GM23338 (cell line): ENCODE results near the gene MESD. TPM values are rescaled to one million over a fixed set of nuclear protein-coding genes. Genes with fewer than 3 reads are reported as not detected.

ENCODE experiments used
- ATAC-seq: fragments of 200-7000 bp; cut with Tn5 transposase; 3 replicates; pipeline ENCODE4 v1.9.1; 2020
- DNase-seq: peaks from one replicate; pipeline ENCODE4 v3.0.0-alpha.2; 2015; ENCODE audit warnings: low spot score
- H2AFZ ChIP-seq: fragments of 200-600 bp; sonication (generic); 2 replicates; pipeline ENCODE4 v1.8.0; 2016; ENCODE audit warnings: antibody characterized with exemption, mild to moderate bottlenecking, moderate library complexity
- H3F3A ChIP-seq: fragments of 200-600 bp; sonication (generic); replicated peaks from 2 replicates; pipeline ENCODE4 v1.8.0; 2017; ENCODE audit warnings: antibody characterized with exemption, mixed run types, low read depth
- H3K27ac ChIP-seq: fragments of 200-600 bp; sonication (generic); 2 replicates; pipeline ENCODE4 v1.6.1; 2016; ENCODE audit warnings: low read depth
- H3K27me3 ChIP-seq: fragments of 200-600 bp; sonication (generic); 2 replicates; pipeline ENCODE4 v1.8.0; 2016; ENCODE audit warnings: mild to moderate bottlenecking, mixed run types, moderate library complexity; ENCODE audit not compliant: insufficient read depth
- H3K36me3 ChIP-seq: fragments of 200-600 bp; sonication (generic); 2 replicates; pipeline ENCODE4 v1.8.0; 2016; ENCODE audit warnings: mild to moderate bottlenecking; ENCODE audit not compliant: insufficient read depth
- H3K4me1 ChIP-seq: fragments of 200-600 bp; sonication (generic); 2 replicates; pipeline ENCODE4 v1.8.0; 2016; ENCODE audit warnings: mild to moderate bottlenecking, moderate library complexity; ENCODE audit not compliant: insufficient read depth
- H3K4me2 ChIP-seq: fragments of 200-600 bp; sonication (generic); 2 replicates; pipeline ENCODE4 v1.7.1; 2017; ENCODE audit warnings: mixed run types
- H3K4me3 ChIP-seq: fragments of 200-600 bp; sonication (generic); 2 replicates; pipeline ENCODE4 v1.6.1; 2016; ENCODE audit warnings: mixed run types
- H3K79me2 ChIP-seq: fragments of 200-600 bp; sonication (generic); replicated peaks from 2 replicates; pipeline ENCODE4 v1.8.0; 2017; ENCODE audit warnings: mild to moderate bottlenecking; ENCODE audit not compliant: insufficient read depth
- H3K9me2 ChIP-seq: fragments of 200-600 bp; sonication (generic); 2 replicates; pipeline ENCODE4 v1.8.0; 2017; ENCODE audit not compliant: insufficient read depth
- H4K20me1 ChIP-seq: fragments of 200-600 bp; sonication (generic); replicated peaks from 2 replicates; pipeline ENCODE4 v1.8.0; 2017; ENCODE audit warnings: mild to moderate bottlenecking; ENCODE audit not compliant: insufficient read depth
- H3K27ac Mint-ChIP-seq: 2 replicates; pipeline ENCODE4 v1.8.0; 2020; ENCODE audit warnings: inconsistent platforms, mild to moderate bottlenecking, moderate library complexity, mixed read lengths
- H3K27me3 Mint-ChIP-seq: 3 replicates; pipeline ENCODE4 v1.8.0; 2022; ENCODE audit warnings: low read depth, mild to moderate bottlenecking, moderate library complexity, mixed read lengths, inconsistent platforms; ENCODE audit not compliant: insufficient read depth, poor library complexity
- H3K36me3 Mint-ChIP-seq: 3 replicates; pipeline ENCODE4 v1.8.0; 2021; ENCODE audit warnings: low read depth, mild to moderate bottlenecking, inconsistent platforms, moderate library complexity, mixed read lengths
- H3K4me1 Mint-ChIP-seq: 3 replicates; pipeline ENCODE4 v1.8.0; 2020; ENCODE audit warnings: mild to moderate bottlenecking, inconsistent platforms, mixed read lengths
- H3K4me3 Mint-ChIP-seq: 3 replicates; pipeline ENCODE4 v1.8.0; 2021; ENCODE audit warnings: moderate library complexity, mild to moderate bottlenecking, inconsistent platforms, mixed read lengths
- H3K9me3 Mint-ChIP-seq: 3 replicates; pipeline ENCODE4 v1.8.0; 2020; ENCODE audit warnings: moderate library complexity, mild to moderate bottlenecking, inconsistent platforms, mixed read lengths
- CREB1 ChIP-seq: fragments of 250-450 bp; sonication (Bioruptor Pico); IDR thresholded peaks from 2 replicates; pipeline ENCODE4 v1.5.0; 2020; ENCODE audit warnings: low read depth, mild to moderate bottlenecking, moderate library complexity
- EZH2 ChIP-seq: fragments of 200-600 bp; sonication (generic); IDR thresholded peaks from one replicate; pipeline ENCODE4 v1.8.0; 2017; ENCODE audit warnings: antibody characterized with exemption, mild to moderate bottlenecking, low read depth; ENCODE audit not compliant: unreplicated experiment
- EZH2phosphoT487 ChIP-seq: fragments of 200-600 bp; sonication (generic); IDR thresholded peaks from one replicate; pipeline ENCODE4 v1.8.1; 2018; ENCODE audit warnings: antibody characterized with exemption; ENCODE audit not compliant: unreplicated experiment
- JUNB ChIP-seq: IDR thresholded peaks from one replicate; pipeline ENCODE4 v1.6.1; 2016; ENCODE audit warnings: antibody characterized with exemption; ENCODE audit not compliant: unreplicated experiment
- NANOG ChIP-seq: IDR thresholded peaks from 2 replicates; pipeline ENCODE4 v1.6.1; 2016; ENCODE audit warnings: antibody characterized with exemption, borderline replicate concordance
- POLR2AphosphoS5 ChIP-seq: IDR thresholded peaks from 2 replicates; pipeline ENCODE4 v1.6.1; 2016; ENCODE audit warnings: antibody characterized with exemption, low read depth
- STAT1 ChIP-seq: IDR thresholded peaks from one replicate; pipeline ENCODE4 v1.6.1; 2016; ENCODE audit warnings: antibody characterized with exemption; ENCODE audit not compliant: unreplicated experiment
- ZNF114 ChIP-seq: fragments of 250-450 bp; sonication (Bioruptor Pico); IDR thresholded peaks from 2 replicates; pipeline ENCODE4 v1.5.0; 2020; ENCODE audit warnings: mild to moderate bottlenecking, moderate library complexity
- ZNF331 ChIP-seq: fragments of 250-450 bp; sonication (Bioruptor Pico); IDR thresholded peaks from 2 replicates; pipeline ENCODE4 v1.5.0; 2020; ENCODE audit warnings: low read depth, mild to moderate bottlenecking, moderate library complexity
- polyA plus RNA-seq: library from polyadenylated mRNA; unstranded; fragments of >200 nt; fragmentation: Nextera tagmentation; extraction: Ambion mirVana; gene quantifications from 2 replicates; pipeline ENCODE4 v1.2.1, GENCODE V29; 2016
- total RNA-seq: library from RNA; depleted of rRNA; stranded (reverse); fragments of >200 nt; shearing (Covaris generic); gene quantifications from 2 replicates; pipeline ENCODE4 v1.2.3, GENCODE V29; 2014
- TF ChIP-seq, protein P1 (sequence below): IDR thresholded peaks from 2 replicates; pipeline ENCODE4 v1.6.1; 2016; ENCODE audit warnings: antibody characterized with exemption
- TF ChIP-seq, protein P2 (sequence below), 2 experiments: fragments of 200-600 bp in 1 of 2; sonication (generic) in 1 of 2; conservative IDR thresholded peaks; 2 replicates each; pipeline versions ENCODE4 v1.5.1 to v1.6.1; 2016 to 2017; ENCODE audit warnings: antibody characterized with exemption in 2 of 2, low read depth in 2 of 2, mild to moderate bottlenecking in 2 of 2, moderate library complexity in 1 of 2
- TF ChIP-seq, protein P3 (sequence below): fragments of 250-450 bp; sonication (Bioruptor Pico); IDR thresholded peaks from 2 replicates; pipeline ENCODE4 v1.5.0; 2020; ENCODE audit warnings: mild to moderate bottlenecking, moderate library complexity

Gene MESD
- total and polyA plus RNA-seq, 2 experiments from 2014 or later: 25.6 to 52.7 TPM

DNA sequence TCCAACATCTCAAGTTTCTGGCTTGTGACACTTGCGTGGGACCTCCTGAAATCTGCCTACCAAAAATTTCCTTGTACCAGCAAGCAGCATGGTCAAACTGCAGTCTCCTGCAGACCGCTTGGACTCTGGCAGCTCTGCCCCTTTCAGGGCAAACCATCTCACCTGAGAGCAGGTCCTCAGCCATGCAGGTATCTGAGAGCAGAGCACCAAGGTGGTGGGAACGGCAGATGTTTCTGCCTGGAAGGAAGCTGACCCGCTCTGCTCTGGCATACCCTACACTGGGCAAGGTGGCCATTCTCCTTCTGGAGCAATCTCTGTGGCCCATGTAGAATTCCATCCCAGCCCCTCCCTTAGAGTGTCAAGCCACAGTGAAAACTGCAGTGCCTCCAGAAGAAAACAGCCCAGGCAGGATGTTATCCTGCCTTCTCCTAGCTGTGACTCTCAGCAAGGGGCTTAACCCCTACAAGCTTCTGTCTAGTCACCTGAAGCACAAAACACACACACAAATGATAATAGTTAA lies 21.6 kb downstream of the MESD start (continued):
- TF ChIP-seq NANOG: no peak
- TF ChIP-seq, protein P1, sequence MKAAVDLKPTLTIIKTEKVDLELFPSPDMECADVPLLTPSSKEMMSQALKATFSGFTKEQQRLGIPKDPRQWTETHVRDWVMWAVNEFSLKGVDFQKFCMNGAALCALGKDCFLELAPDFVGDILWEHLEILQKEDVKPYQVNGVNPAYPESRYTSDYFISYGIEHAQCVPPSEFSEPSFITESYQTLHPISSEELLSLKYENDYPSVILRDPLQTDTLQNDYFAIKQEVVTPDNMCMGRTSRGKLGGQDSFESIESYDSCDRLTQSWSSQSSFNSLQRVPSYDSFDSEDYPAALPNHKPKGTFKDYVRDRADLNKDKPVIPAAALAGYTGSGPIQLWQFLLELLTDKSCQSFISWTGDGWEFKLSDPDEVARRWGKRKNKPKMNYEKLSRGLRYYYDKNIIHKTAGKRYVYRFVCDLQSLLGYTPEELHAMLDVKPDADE: no peak
- TF ChIP-seq ZNF331 (CRISPR knock-in tag): no peak
- no peak for TF ChIP-seq CREB1 (CRISPR knock-in tag)
- TF ChIP-seq ZNF114 (CRISPR knock-in tag): no peak
- TF ChIP-seq, protein P2, sequence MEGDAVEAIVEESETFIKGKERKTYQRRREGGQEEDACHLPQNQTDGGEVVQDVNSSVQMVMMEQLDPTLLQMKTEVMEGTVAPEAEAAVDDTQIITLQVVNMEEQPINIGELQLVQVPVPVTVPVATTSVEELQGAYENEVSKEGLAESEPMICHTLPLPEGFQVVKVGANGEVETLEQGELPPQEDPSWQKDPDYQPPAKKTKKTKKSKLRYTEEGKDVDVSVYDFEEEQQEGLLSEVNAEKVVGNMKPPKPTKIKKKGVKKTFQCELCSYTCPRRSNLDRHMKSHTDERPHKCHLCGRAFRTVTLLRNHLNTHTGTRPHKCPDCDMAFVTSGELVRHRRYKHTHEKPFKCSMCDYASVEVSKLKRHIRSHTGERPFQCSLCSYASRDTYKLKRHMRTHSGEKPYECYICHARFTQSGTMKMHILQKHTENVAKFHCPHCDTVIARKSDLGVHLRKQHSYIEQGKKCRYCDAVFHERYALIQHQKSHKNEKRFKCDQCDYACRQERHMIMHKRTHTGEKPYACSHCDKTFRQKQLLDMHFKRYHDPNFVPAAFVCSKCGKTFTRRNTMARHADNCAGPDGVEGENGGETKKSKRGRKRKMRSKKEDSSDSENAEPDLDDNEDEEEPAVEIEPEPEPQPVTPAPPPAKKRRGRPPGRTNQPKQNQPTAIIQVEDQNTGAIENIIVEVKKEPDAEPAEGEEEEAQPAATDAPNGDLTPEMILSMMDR (conservative IDR thresholded peaks at IDR 0.05; ENCODE audit: low read depth in 2 of 2): no peak

DNA sequence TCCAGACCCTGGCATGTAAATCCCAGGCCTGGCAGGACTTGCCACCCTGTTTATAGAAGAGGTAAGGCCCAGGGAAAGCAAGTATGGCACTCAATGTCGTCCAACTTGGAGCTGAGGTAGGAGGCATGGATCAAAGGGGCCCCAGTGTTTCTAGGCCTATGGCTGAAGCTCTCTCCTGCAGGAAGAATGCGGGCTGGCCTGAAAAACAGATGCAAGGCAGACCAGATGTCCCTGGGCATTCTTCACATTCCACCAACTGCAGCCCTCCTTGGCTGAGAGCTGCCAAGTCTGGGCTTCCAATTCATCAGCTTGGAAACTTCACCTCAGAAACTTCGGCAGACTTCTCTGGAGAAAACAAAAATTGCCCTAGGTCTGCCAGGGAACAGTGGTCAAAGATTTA lies 22.2 kb downstream of the MESD start:
- H2AFZ ChIP-seq: no peak overlapping the region
- peaks cover 15% of the 10 kb centered on the region; the same call in 1 of the 2 replicates for H3K36me3 ChIP-seq
- no peaks in the 10 kb centered on the region; the same call in 1 of the 2 replicates for H3K9me2 ChIP-seq
- H4K20me1 ChIP-seq: no peaks in the 10 kb centered on the region
- Mint-ChIP-seq H3K4me1 (peaks cover 45% of the 10 kb centered on the region), H3K27me3 (peaks cover 13% of the 10 kb centered on the region), H3K36me3 (peaks cover 43% of the 10 kb centered on the region), H3K9me3 (peaks cover 16% of the 10 kb centered on the region; the same call in 2 of the 3 replicates), H3K4me3 (no peak overlapping the region; the same call in 2 of the 3 replicates), H3K27ac (peak overlapping the region; percentile 73)
- ATAC-seq: peak; percentile 87
- H3K27me3 ChIP-seq: no peaks in the 10 kb centered on the region
- H3F3A ChIP-seq: no peaks in the 10 kb centered on the region; the same call in 1 of the 2 replicates
- peak; percentile 95 for DNase-seq
- peak overlapping the region; percentile 97 for H3K27ac ChIP-seq
- H3K4me3 ChIP-seq: peak overlapping the region; percentile 17; the same call in 1 of the 2 replicates
- peak overlapping the region; percentile 54 for H3K4me2 ChIP-seq
- TF ChIP-seq EZH2: no peak
- TF ChIP-seq CREB1 (CRISPR knock-in tag): no peak
- TF ChIP-seq, protein P3, sequence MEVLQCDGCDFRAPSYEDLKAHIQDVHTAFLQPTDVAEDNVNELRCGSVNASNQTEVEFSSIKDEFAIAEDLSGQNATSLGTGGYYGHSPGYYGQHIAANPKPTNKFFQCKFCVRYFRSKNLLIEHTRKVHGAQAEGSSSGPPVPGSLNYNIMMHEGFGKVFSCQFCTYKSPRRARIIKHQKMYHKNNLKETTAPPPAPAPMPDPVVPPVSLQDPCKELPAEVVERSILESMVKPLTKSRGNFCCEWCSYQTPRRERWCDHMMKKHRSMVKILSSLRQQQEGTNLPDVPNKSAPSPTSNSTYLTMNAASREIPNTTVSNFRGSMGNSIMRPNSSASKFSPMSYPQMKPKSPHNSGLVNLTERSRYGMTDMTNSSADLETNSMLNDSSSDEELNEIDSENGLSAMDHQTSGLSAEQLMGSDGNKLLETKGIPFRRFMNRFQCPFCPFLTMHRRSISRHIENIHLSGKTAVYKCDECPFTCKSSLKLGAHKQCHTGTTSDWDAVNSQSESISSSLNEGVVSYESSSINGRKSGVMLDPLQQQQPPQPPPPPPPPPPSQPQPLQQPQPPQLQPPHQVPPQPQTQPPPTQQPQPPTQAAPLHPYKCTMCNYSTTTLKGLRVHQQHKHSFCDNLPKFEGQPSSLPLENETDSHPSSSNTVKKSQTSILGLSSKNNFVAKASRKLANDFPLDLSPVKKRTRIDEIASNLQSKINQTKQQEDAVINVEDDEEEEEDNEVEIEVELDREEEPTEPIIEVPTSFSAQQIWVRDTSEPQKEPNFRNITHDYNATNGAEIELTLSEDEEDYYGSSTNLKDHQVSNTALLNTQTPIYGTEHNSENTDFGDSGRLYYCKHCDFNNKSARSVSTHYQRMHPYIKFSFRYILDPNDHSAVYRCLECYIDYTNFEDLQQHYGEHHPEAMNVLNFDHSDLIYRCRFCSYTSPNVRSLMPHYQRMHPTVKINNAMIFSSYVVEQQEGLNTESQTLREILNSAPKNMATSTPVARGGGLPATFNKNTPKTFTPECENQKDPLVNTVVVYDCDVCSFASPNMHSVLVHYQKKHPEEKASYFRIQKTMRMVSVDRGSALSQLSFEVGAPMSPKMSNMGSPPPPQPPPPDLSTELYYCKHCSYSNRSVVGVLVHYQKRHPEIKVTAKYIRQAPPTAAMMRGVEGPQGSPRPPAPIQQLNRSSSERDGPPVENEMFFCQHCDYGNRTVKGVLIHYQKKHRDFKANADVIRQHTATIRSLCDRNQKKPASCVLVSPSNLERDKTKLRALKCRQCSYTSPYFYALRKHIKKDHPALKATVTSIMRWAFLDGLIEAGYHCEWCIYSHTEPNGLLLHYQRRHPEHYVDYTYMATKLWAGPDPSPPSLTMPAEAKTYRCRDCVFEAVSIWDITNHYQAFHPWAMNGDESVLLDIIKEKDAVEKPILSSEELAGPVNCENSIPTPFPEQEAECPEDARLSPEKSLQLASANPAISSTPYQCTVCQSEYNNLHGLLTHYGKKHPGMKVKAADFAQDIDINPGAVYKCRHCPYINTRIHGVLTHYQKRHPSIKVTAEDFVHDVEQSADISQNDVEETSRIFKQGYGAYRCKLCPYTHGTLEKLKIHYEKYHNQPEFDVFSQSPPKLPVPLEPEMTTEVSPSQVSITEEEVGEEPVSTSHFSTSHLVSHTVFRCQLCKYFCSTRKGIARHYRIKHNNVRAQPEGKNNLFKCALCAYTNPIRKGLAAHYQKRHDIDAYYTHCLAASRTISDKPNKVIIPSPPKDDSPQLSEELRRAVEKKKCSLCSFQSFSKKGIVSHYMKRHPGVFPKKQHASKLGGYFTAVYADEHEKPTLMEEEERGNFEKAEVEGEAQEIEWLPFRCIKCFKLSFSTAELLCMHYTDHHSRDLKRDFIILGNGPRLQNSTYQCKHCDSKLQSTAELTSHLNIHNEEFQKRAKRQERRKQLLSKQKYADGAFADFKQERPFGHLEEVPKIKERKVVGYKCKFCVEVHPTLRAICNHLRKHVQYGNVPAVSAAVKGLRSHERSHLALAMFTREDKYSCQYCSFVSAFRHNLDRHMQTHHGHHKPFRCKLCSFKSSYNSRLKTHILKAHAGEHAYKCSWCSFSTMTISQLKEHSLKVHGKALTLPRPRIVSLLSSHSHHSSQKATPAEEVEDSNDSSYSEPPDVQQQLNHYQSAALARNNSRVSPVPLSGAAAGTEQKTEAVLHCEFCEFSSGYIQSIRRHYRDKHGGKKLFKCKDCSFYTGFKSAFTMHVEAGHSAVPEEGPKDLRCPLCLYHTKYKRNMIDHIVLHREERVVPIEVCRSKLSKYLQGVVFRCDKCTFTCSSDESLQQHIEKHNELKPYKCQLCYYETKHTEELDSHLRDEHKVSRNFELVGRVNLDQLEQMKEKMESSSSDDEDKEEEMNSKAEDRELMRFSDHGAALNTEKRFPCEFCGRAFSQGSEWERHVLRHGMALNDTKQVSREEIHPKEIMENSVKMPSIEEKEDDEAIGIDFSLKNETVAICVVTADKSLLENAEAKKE (CRISPR knock-in tag): peak; percentile 93
- TF ChIP-seq STAT1: no peak
- TF ChIP-seq ZNF114 (CRISPR knock-in tag): no peak
- TF ChIP-seq JUNB: no peak
- TF ChIP-seq ZNF331 (CRISPR knock-in tag): no peak
- no peak for TF ChIP-seq POLR2AphosphoS5
- TF ChIP-seq EZH2phosphoT487: no peak
- H3K4me1 ChIP-seq: peaks cover 35% of the 10 kb centered on the region
- peaks cover 20% of the 10 kb centered on the region for H3K79me2 ChIP-seq
